22Rv1 (cell line): Measurements from ENCODE around the gene MROH2A.

Source experiments
- H3K27ac ChIP-seq: fragments of 450-650 bp; 2 replicates; pipeline ENCODE4 v1.5.1; 2017
- CTCF ChIP-seq: fragments of 450-650 bp; IDR thresholded peaks from 2 replicates; pipeline ENCODE4 v1.5.1; 2017; ENCODE audit warnings: mild to moderate bottlenecking
- ZFX ChIP-seq: fragments of 450-650 bp; IDR thresholded peaks from 2 replicates; pipeline ENCODE4 v1.6.1; 2017; ENCODE audit warnings: antibody characterized with exemption, borderline replicate concordance

The MROH2A gene

GRCh38 chr2:233769260-233769659 lies 8.9 kb upstream of the MROH2A start:
- TF ChIP-seq CTCF (no peak), ZFX (no peak)
- H3K27ac ChIP-seq, result no peak overlapping the region

GRCh38 chr2:233772153-233772552 lies 6.0 kb upstream of the MROH2A start:
- TF ChIP-seq CTCF, result no peak
- no peak for TF ChIP-seq ZFX
- no peak overlapping the region for H3K27ac ChIP-seq

- TF ChIP-seq CTCF (no peak), ZFX (no peak)
- H3K27ac ChIP-seq, result no peak overlapping the region
These were observed 5.5 kb upstream of the MROH2A start for GRCh38 chr2:233772583-233772982.

GRCh38 chr2:233773854-233774253 lies 4.3 kb upstream of the MROH2A start:
- H3K27ac ChIP-seq, result no peak overlapping the region
- TF ChIP-seq CTCF (no peak), ZFX (no peak)

- H3K27ac ChIP-seq, result no peak overlapping the region
- TF ChIP-seq CTCF, result no peak
- TF ChIP-seq ZFX, result no peak
These were observed 2.7 kb upstream of the MROH2A start for GRCh38 chr2:233775414-233775813.

- no peak overlapping the region for H3K27ac ChIP-seq
- no peak for TF ChIP-seq ZFX
These were observed 1.6 kb downstream of the MROH2A start for GRCh38 chr2:233779722-233780121.

GRCh38 chr2:233780771-233781170 lies 2.6 kb downstream of the MROH2A start:
- no peak overlapping the region for H3K27ac ChIP-seq
- TF ChIP-seq ZFX, result no peak
- TF ChIP-seq CTCF, result no peak

GRCh38 chr2:233789554-233789953 lies 11.4 kb downstream of the MROH2A start:
- TF ChIP-seq ZFX (no peak), CTCF (no peak)
- no peak overlapping the region for H3K27ac ChIP-seq
